Measurements from ENCODE around the gene KCNIP1.
"Not testable (repeated sequence)": the region's sequence is repeated elsewhere in the genome, so short reads cannot be mapped to it uniquely, and the experiment has no call there.

KCNIP1 gene

GRCh38 chr5:170749911-170750431, 246.2 kb downstream of the KCNIP1 start:
- Histone ChIP-seq H3K27ac (ENCODE audit: insufficient read depth, low read length, poor library complexity, severe bottlenecking) (no peak overlapping the region), H3K9me3 (ENCODE audit: control insufficient read depth, low read length) (no peaks in the 10 kb centered on the region), H3K4me3 (ENCODE audit: insufficient read depth, low read depth, low read length, poor library complexity, severe bottlenecking) (no peak overlapping the region), H3K27me3 (replicated peaks; ENCODE audit: control insufficient read depth, insufficient read depth, low read length, poor library complexity, severe bottlenecking) (no peaks in the 10 kb centered on the region), H3K36me3 (ENCODE audit: control insufficient read depth, insufficient read depth, low read length) (no peaks in the 10 kb centered on the region), H3K4me1 (ENCODE audit: control insufficient read depth, insufficient read depth, low read length, poor library complexity, severe bottlenecking) (no peaks in the 10 kb centered on the region)
- DNase-seq, result no peak

DNA sequence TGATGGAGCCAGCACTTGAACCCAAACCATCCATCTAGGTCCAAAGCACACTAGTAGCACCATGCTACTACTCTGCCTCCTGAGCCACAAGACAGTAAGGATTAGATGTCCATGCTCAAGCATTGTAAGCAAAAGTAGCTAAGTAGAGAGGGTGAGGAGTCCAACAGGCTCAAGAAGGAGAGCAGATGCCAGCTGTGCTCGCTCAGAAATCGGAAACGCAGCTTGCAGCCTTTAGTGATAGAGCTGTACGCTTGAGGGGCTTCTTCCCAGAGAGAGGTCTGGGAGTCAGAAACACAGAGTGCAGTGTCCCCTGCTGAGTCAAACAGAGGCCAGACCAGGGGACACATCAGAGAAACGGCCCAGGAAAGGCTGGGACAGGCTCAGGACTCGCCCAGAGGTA, 247.0 kb downstream of the KCNIP1 start:
- Histone ChIP-seq H3K4me1 (ENCODE audit: control insufficient read depth, insufficient read depth, low read length, poor library complexity, severe bottlenecking) (no peaks in the 10 kb centered on the region), H3K9me3 (ENCODE audit: control insufficient read depth, low read length) (no peaks in the 10 kb centered on the region), H3K4me3 (ENCODE audit: insufficient read depth, low read depth, low read length, poor library complexity, severe bottlenecking) (no peak overlapping the region), H3K36me3 (ENCODE audit: control insufficient read depth, insufficient read depth, low read length) (no peaks in the 10 kb centered on the region), H3K27ac (ENCODE audit: insufficient read depth, low read length, poor library complexity, severe bottlenecking) (no peak overlapping the region), H3K27me3 (replicated peaks; ENCODE audit: control insufficient read depth, insufficient read depth, low read length, poor library complexity, severe bottlenecking) (no peaks in the 10 kb centered on the region)
- DNase-seq, result no peak

DNA sequence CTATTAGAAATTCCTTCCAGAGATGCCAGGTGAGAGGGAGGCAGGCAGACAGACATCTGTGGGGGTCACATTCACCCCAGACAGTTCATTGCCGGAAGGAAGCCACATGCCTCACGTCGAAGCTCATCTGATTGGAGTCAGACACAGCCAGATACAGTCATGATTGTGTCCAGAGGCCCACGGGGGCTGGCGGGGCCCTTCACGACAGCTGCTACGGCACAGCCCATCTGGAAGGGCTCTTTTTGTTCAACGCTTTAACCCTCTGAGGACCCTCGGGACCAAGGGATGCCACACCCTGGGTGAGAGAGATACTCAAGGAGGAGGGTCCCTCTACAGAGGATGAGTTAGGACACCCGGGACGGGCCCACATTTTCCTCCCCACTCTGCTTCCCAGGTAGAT, 247.8 kb downstream of the KCNIP1 start:
- Histone ChIP-seq H3K4me3 (ENCODE audit: insufficient read depth, low read depth, low read length, poor library complexity, severe bottlenecking) (no peak overlapping the region), H3K36me3 (ENCODE audit: control insufficient read depth, insufficient read depth, low read length) (no peaks in the 10 kb centered on the region), H3K27me3 (replicated peaks; ENCODE audit: control insufficient read depth, insufficient read depth, low read length, poor library complexity, severe bottlenecking) (no peaks in the 10 kb centered on the region), H3K9me3 (ENCODE audit: control insufficient read depth, low read length) (no peaks in the 10 kb centered on the region), H3K4me1 (ENCODE audit: control insufficient read depth, insufficient read depth, low read length, poor library complexity, severe bottlenecking) (no peaks in the 10 kb centered on the region), H3K27ac (ENCODE audit: insufficient read depth, low read length, poor library complexity, severe bottlenecking) (no peak overlapping the region)
- DNase-seq, result no peak

DNA sequence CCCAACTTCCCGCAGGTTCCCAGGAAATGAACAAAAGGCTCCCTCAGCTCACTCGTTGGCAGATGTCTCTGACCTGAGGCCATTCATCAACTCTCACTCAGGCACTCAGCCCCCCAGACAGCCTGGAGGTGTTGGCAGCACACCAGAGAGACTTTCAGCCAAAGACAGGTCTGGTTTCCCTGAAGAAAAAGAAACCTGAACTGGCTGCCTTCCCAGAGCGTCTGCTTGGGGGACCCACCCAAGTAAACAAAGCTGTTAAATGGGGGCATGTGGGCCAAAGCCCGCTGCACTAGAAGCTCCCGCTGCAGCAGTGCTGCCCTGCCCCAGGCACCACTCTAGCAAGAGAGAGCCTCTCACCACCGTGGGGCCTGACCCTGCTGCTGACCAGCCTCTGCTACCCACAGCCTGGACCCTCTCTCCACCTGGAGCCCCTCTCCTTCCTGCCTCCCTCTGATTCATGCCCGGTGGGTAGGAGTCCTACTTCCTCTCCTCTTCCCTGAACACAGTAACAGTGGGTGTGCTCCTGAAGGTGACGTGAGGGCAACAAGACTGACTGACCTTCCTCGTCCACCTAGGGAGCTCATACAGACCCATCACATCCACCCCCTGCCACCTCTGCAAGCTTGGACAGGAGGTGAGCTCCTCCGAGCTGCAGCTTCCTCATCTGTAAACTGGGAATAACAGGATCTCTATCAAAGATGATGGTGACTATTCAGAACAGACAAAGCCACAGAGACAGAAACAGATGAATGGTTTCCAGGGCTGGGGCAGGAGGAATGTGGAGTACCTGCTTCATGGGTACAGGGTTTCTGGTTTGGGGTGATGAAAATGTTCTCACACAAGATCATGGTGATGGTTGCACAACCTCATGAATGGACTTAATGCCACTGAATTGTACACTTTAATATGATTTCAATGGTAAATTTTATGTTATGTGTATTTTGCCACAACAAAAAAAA, 248.7 kb downstream of the KCNIP1 start:
- DNase-seq, result no peak
- Histone ChIP-seq H3K9me3 (ENCODE audit: control insufficient read depth, low read length) (no peaks in the 10 kb centered on the region), H3K27ac (ENCODE audit: insufficient read depth, low read length, poor library complexity, severe bottlenecking) (no peak overlapping the region), H3K36me3 (ENCODE audit: control insufficient read depth, insufficient read depth, low read length) (no peaks in the 10 kb centered on the region), H3K4me1 (ENCODE audit: control insufficient read depth, insufficient read depth, low read length, poor library complexity, severe bottlenecking) (no peaks in the 10 kb centered on the region), H3K27me3 (replicated peaks; ENCODE audit: control insufficient read depth, insufficient read depth, low read length, poor library complexity, severe bottlenecking) (no peaks in the 10 kb centered on the region), H3K4me3 (ENCODE audit: insufficient read depth, low read depth, low read length, poor library complexity, severe bottlenecking) (no peak overlapping the region)

GRCh38 chr5:170753311-170753710, 249.5 kb downstream of the KCNIP1 start:
- no peak for DNase-seq
- Histone ChIP-seq H3K36me3 (ENCODE audit: control insufficient read depth, insufficient read depth, low read length) (no peaks in the 10 kb centered on the region), H3K4me3 (ENCODE audit: insufficient read depth, low read depth, low read length, poor library complexity, severe bottlenecking) (no peak overlapping the region), H3K27me3 (replicated peaks; ENCODE audit: control insufficient read depth, insufficient read depth, low read length, poor library complexity, severe bottlenecking) (no peaks in the 10 kb centered on the region), H3K9me3 (ENCODE audit: control insufficient read depth, low read length) (no peaks in the 10 kb centered on the region), H3K27ac (ENCODE audit: insufficient read depth, low read length, poor library complexity, severe bottlenecking) (no peak overlapping the region), H3K4me1 (ENCODE audit: control insufficient read depth, insufficient read depth, low read length, poor library complexity, severe bottlenecking) (no peaks in the 10 kb centered on the region)

- H3K4me3 ChIP-seq (ENCODE audit: insufficient read depth, low read depth, low read length, poor library complexity, severe bottlenecking); H3K27me3 ChIP-seq (replicated peaks; ENCODE audit: control insufficient read depth, insufficient read depth, low read length, poor library complexity, severe bottlenecking); H3K27ac ChIP-seq (ENCODE audit: insufficient read depth, low read length, poor library complexity, severe bottlenecking); H3K9me3 ChIP-seq (ENCODE audit: control insufficient read depth, low read length); H3K4me1 ChIP-seq (ENCODE audit: control insufficient read depth, insufficient read depth, low read length, poor library complexity, severe bottlenecking); DNase-seq; H3K36me3 ChIP-seq (ENCODE audit: control insufficient read depth, insufficient read depth, low read length): not testable (repeated sequence)
Observed at GRCh38 chr5:170754508-170754907, 250.7 kb downstream of the KCNIP1 start.

- H3K4me1 ChIP-seq (ENCODE audit: control insufficient read depth, insufficient read depth, low read length, poor library complexity, severe bottlenecking), result no peaks in the 10 kb centered on the region
- no peaks in the 10 kb centered on the region for H3K27me3 ChIP-seq (replicated peaks; ENCODE audit: control insufficient read depth, insufficient read depth, low read length, poor library complexity, severe bottlenecking)
- no peak overlapping the region for H3K4me3 ChIP-seq (ENCODE audit: insufficient read depth, low read depth, low read length, poor library complexity, severe bottlenecking)
- H3K9me3 ChIP-seq (ENCODE audit: control insufficient read depth, low read length), result no peaks in the 10 kb centered on the region
- DNase-seq, result no peak
- no peaks in the 10 kb centered on the region for H3K36me3 ChIP-seq (ENCODE audit: control insufficient read depth, insufficient read depth, low read length)
- no peak overlapping the region for H3K27ac ChIP-seq (ENCODE audit: insufficient read depth, low read length, poor library complexity, severe bottlenecking)
Observed at GRCh38 chr5:170755679-170756456, 252.0 kb downstream of the KCNIP1 start.

DNA sequence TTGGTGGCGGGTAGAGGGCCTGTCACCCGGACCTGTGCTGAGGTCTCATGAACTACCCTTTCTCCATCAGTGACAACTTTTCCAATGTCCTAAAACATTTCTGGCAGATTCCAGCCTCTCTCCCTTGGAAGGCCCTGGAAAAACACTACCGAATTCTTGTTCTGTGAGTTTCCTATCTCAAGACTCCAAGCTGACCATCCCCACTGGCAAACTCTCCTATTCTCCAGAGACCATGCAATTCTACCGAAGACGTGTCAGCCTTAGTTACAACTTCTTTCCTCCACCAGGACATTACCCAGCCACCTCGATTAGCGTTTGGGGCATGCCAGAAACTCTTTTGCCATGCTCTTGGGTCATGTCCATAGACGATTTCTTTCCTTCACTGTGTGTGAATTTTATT, 252.9 kb downstream of the KCNIP1 start:
- Histone ChIP-seq H3K4me1 (ENCODE audit: control insufficient read depth, insufficient read depth, low read length, poor library complexity, severe bottlenecking) (no peaks in the 10 kb centered on the region), H3K4me3 (ENCODE audit: insufficient read depth, low read depth, low read length, poor library complexity, severe bottlenecking) (no peak overlapping the region), H3K36me3 (ENCODE audit: control insufficient read depth, insufficient read depth, low read length) (no peaks in the 10 kb centered on the region), H3K27me3 (replicated peaks; ENCODE audit: control insufficient read depth, insufficient read depth, low read length, poor library complexity, severe bottlenecking) (no peaks in the 10 kb centered on the region), H3K9me3 (ENCODE audit: control insufficient read depth, low read length) (no peaks in the 10 kb centered on the region), H3K27ac (ENCODE audit: insufficient read depth, low read length, poor library complexity, severe bottlenecking) (no peak overlapping the region)
- DNase-seq, result no peak

DNA sequence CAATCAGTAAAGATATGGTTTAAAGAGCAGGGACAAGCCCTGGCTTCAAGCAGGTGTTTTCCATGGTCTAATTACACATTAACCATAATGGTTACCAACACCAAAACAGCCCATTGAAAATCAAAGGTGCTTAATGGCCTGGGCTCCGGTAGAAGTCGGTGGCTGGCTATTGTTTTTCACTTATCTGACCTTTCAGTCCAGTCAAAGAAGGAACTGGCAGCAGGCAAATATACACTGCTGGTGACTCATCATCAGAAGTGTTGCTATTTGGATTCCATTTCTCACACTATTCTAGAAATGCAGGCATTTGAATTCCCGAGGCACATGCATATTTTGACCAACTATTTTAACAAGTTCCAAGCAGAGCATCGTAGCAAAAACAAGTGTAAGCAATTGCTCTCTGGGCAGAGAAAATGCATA, 253.4 kb downstream of the KCNIP1 start:
- H3K36me3 ChIP-seq (ENCODE audit: control insufficient read depth, insufficient read depth, low read length), result no peaks in the 10 kb centered on the region
- no peaks in the 10 kb centered on the region for H3K4me1 ChIP-seq (ENCODE audit: control insufficient read depth, insufficient read depth, low read length, poor library complexity, severe bottlenecking)
- H3K9me3 ChIP-seq (ENCODE audit: control insufficient read depth, low read length), result no peaks in the 10 kb centered on the region
- no peak overlapping the region for H3K27ac ChIP-seq (ENCODE audit: insufficient read depth, low read length, poor library complexity, severe bottlenecking)
- H3K27me3 ChIP-seq (replicated peaks; ENCODE audit: control insufficient read depth, insufficient read depth, low read length, poor library complexity, severe bottlenecking), result no peaks in the 10 kb centered on the region
- H3K4me3 ChIP-seq (ENCODE audit: insufficient read depth, low read depth, low read length, poor library complexity, severe bottlenecking), result no peak overlapping the region
- DNase-seq, result no peak

DNA sequence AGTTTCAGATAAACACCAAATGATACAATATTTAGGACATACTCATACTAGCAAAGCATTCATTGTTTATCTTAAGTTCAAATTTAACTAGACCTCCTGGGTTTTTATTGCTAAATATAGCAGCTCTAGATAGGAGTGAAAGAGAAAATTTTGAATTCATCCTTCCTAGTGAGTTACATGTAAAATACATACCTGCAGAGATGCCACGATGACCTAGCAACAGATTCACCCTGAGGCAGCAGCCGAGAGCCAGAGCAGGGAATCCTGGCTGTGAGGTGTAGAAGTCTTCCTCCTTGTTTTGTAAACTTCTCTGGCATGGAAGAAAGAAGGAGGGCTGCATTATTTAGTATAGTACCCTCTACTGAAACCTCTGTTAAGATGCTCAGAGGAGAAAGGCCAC, 253.8 kb downstream of the KCNIP1 start:
- Histone ChIP-seq H3K36me3 (ENCODE audit: control insufficient read depth, insufficient read depth, low read length) (no peaks in the 10 kb centered on the region), H3K4me1 (ENCODE audit: control insufficient read depth, insufficient read depth, low read length, poor library complexity, severe bottlenecking) (no peaks in the 10 kb centered on the region), H3K27me3 (replicated peaks; ENCODE audit: control insufficient read depth, insufficient read depth, low read length, poor library complexity, severe bottlenecking) (no peaks in the 10 kb centered on the region), H3K4me3 (ENCODE audit: insufficient read depth, low read depth, low read length, poor library complexity, severe bottlenecking) (no peak overlapping the region), H3K27ac (ENCODE audit: insufficient read depth, low read length, poor library complexity, severe bottlenecking) (no peak overlapping the region), H3K9me3 (ENCODE audit: control insufficient read depth, low read length) (no peaks in the 10 kb centered on the region)
- DNase-seq, result no peak
